ENCODE data around the gene OLIG1. TPM values are rescaled to one million over a fixed set of nuclear protein-coding genes. Genes with fewer than 3 reads are reported as not detected.

The OLIG1 gene
- under 1 TPM in 1 of 2 experiments, not detected in 1; 0.61 TPM for total RNA-seq

DNA sequence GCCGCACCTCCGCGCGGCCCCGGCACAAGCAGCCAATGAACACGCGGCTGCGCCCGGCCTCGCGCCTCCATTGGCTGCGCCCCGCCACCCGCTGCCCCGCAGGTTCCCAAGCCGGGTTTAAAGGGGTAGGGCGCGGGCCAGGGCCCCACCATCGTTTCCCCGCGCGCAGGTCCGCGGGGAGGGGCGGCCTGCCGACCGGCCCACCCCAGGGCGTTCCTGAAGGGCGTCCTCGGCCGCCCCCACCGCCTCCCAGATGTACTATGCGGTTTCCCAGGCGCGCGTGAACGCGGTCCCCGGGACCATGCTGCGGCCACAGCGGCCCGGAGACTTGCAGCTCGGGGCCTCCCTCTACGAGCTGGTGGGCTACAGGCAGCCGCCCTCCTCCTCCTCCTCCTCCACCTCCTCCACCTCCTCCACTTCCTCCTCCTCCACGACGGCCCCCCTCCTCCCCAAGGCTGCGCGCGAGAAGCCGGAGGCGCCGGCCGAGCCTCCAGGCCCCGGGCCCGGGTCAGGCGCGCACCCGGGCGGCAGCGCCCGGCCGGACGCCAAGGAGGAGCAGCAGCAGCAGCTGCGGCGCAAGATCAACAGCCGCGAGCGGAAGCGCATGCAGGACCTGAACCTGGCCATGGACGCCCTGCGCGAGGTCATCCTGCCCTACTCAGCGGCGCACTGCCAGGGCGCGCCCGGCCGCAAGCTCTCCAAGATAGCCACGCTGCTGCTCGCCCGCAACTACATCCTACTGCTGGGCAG is at the start of gene OLIG1:
OLIG1 (plus strand) TSS at position 148 of the 750 bp plus-strand sequence; CDS start at position 254, 106 bp downstream.
- Mint-ChIP-seq H3K4me1 (ENCODE audit: low read depth) (peaks cover 9% of the 10 kb centered on the region), H3K27ac (no peak within 1 kb of the TSS), H3K27me3 (peaks cover 66% of the 10 kb centered on the region), H3K36me3 (ENCODE audit: low read depth) (no peaks in the 10 kb centered on the region), H3K4me3 (peak within 1 kb of the TSS; percentile 65), H3K9me3 (peaks cover 4% of the 10 kb centered on the region)
- POLR2A ChIA-PET = no interaction called here
- no peak for TF ChIP-seq CTCF (IDR thresholded peaks at IDR 0.05)
- peak; percentile 74 for ATAC-seq
- CTCF ChIA-PET = no interaction called here
- peak; percentile 48 for DNase-seq
- intact Hi-C loops (cut with micrococcal nuclease) = loop anchor here (5.0 kb wide), 1 partner anchor 48 kb away; no protein-coding TSS in a partner anchor

- Mint-ChIP-seq H3K36me3 (ENCODE audit: low read depth) (no peaks in the 10 kb centered on the region), H3K27me3 (peaks cover 77% of the 10 kb centered on the region), H3K27ac (no peak overlapping the region), H3K4me3 (peak overlapping the region; percentile 37), H3K4me1 (ENCODE audit: low read depth) (peaks cover 26% of the 10 kb centered on the region), H3K9me3 (no peaks in the 10 kb centered on the region)
- ChIA-PET CTCF (interaction anchor here (1.2 kb wide), 1 partner anchor 177 kb away, joined by 3 read pairs; no protein-coding TSS in a partner anchor), POLR2A (interaction anchor here (1.1 kb wide), 1 partner anchor 14 kb away, joined by 3 read pairs; no protein-coding TSS in a partner anchor)
- ATAC-seq = no peak
- DNase-seq = no peak
- no peak for TF ChIP-seq CTCF (IDR thresholded peaks at IDR 0.05)
- intact Hi-C loops (cut with micrococcal nuclease) = loop anchor here (5.0 to 10.0 kb wide), 2 partner anchors 52 to 104 kb away; partner anchors contain the start of gene OLIG1
Observed at GRCh38 chr21:33020558-33021100, 49.3 kb upstream of the OLIG1 start.

DNA sequence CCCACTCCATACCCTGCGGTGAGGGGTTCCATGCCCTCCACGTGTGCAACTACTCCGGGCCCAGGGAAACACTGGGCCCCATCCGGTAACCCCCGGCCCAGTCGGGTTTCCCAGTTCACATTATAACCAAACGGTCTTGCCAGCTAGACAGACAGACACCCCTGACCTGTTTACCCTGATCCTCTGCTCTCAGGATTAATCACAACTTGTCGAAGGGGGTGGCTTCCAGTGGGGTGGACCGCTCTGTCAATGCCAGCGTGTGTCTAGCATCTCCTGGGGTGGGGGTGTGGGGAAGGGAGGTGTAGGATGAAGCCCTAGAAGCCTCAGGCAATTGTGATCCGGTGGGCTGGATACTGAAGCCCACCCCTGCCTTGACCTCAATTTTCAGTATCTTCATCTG is 48.8 kb upstream of the OLIG1 start:
- Mint-ChIP-seq H3K27me3 (peaks cover 80% of the 10 kb centered on the region), H3K27ac (no peak overlapping the region), H3K36me3 (ENCODE audit: low read depth) (no peaks in the 10 kb centered on the region), H3K4me3 (no peak overlapping the region), H3K4me1 (ENCODE audit: low read depth) (peaks cover 30% of the 10 kb centered on the region), H3K9me3 (no peaks in the 10 kb centered on the region)
- intact Hi-C loops (cut with micrococcal nuclease) = loop anchor here (5.0 to 10.0 kb wide), 2 partner anchors 51 to 104 kb away; partner anchors contain the start of gene OLIG1
- CTCF ChIA-PET = interaction anchor here (1.2 kb wide), 1 partner anchor 176 kb away, joined by 3 read pairs; no protein-coding TSS in a partner anchor
- no peak for ATAC-seq
- POLR2A ChIA-PET = interaction anchor here (1.1 kb wide), 1 partner anchor 13 kb away, joined by 3 read pairs; no protein-coding TSS in a partner anchor
- DNase-seq = no peak
- no peak for TF ChIP-seq CTCF (IDR thresholded peaks at IDR 0.05)

DNA sequence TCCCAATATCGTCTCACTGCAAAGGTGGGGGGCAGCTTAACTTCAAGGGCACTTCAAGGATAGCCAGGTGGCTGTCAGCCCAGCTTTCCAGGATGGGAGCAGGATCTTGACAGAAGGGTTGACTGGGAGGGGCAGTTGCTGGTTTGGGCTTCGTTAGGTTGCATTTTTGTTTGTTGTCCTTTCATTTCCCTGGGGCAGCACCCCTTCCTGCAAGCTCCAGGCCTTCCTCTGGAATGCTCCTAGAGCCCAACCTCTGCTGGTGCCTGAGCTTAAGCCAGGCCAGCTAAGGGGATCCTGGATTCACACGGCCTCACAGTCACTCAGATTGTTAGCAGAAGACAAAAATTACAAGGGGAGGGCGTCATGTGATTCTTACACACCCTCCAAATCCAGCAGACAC is 48.3 kb upstream of the OLIG1 start:
- Mint-ChIP-seq H3K4me1 (ENCODE audit: low read depth) (peaks cover 34% of the 10 kb centered on the region), H3K27ac (no peak overlapping the region), H3K9me3 (no peaks in the 10 kb centered on the region), H3K36me3 (ENCODE audit: low read depth) (no peaks in the 10 kb centered on the region), H3K4me3 (no peak overlapping the region), H3K27me3 (peaks cover 82% of the 10 kb centered on the region)
- TF ChIP-seq CTCF (IDR thresholded peaks at IDR 0.05) = no peak
- CTCF ChIA-PET = interaction anchor here (0.8 to 1.8 kb wide), 3 partner anchors 81 to 176 kb away, joined by 3 to 5 read pairs (median 3); no protein-coding TSS in a partner anchor
- intact Hi-C loops (cut with micrococcal nuclease) = loop anchor here (5.0 to 10.0 kb wide), 2 partner anchors 51 to 103 kb away; partner anchors contain the start of gene OLIG1
- ATAC-seq (no peak), DNase-seq (no peak)
- POLR2A ChIA-PET = interaction anchor here (1.1 kb wide), 1 partner anchor 13 kb away, joined by 3 read pairs; no protein-coding TSS in a partner anchor
